Esophagus muscularis mucosa (tissue), 3 donors: ENCODE results near the gene FLACC1.

ENCODE experiments used
- CTCF ChIP-seq, 3 experiments: fragments of 200-600 bp in 2 of 3; fragments of 450-650 bp in 1 of 3; sonication (generic) in 2 of 3; IDR thresholded peaks; one replicate each; pipeline ENCODE4 v1.5.1; 2017 to 2019; ENCODE audit warnings: antibody characterized with exemption in 3 of 3, mild to moderate bottlenecking in 2 of 3, moderate library complexity in 1 of 3
- POLR2A ChIP-seq: fragments of 450-650 bp; IDR thresholded peaks from one replicate; pipeline ENCODE4 v1.6.1; 2017; ENCODE audit warnings: antibody characterized with exemption, moderate library complexity, mild to moderate bottlenecking, low read depth
- POLR2AphosphoS5 ChIP-seq, 2 donors: sonication (generic); formaldehyde crosslinking; IDR thresholded peaks; one replicate each; pipeline ENCODE4 v1.6.1; 2017; ENCODE audit warnings: antibody characterized with exemption in 2 of 2

DNA sequence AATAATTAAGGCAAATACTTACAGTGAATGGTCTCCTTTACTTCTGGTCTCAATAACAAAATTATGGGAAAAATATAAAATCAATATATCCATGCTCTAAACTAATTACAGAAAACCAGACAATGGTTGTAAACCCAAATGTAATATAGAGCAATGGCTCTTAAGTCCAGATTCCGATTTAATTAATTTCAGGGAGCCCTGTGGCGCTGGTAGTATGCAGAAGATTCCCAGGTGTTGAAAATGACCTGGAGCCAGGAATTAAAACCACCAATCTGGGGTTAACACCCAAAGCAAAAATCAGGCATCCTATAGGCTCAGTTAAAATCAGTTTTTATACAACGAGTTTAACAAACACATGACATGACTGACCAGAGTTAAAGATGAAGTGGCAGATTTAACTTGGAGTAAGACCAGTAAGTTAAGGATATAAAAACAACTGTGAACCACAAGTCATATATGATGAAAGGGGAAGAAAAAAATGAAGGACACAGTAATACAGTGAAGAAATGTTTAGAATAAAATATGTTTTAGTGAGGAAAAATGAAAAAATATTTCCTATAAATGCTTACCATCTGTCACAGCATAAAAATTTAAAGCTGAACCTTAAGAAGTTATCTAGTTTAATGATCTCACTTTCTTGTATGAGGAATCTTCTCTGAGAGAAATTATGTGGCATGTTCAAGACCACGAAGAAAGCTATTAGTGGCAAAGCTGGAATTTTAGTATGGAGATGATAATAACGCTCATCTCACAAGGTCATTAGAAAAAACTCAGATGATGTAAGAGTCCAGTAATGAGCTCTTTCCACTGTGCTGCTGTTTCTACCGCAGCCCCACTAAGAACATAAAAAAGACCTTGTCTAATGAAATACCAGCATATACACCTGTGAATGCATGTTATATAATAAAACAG lies 45.8 kb upstream of the FLACC1 start:
- TF ChIP-seq CTCF (IDR thresholded peaks at IDR 0.05) (no peak), POLR2AphosphoS5 (IDR thresholded peaks at IDR 0.05) (no peak), POLR2A (no peak)
